H9 (cell line): ENCODE results near the gene RNF114. TPM values are rescaled to one million over a fixed set of nuclear protein-coding genes. Genes with fewer than 3 reads are reported as not detected.
A peak's percentile ranks its signal among the peaks of the same experiment; 100 is the strongest.

Experiments used
- DNase-seq: peaks from one replicate; pipeline ENCODE4 v3.0.0-alpha.2; 2017
- H2AFZ ChIP-seq: one replicate; pipeline ENCODE4 v1.6.1; 2013; ENCODE audit warnings: mild to moderate bottlenecking, low read length, control low read depth, moderate library complexity
- H2AK5ac ChIP-seq: 2 replicates; pipeline ENCODE4 v1.6.1; 2013; ENCODE audit warnings: low read length, control low read depth, mixed read lengths; ENCODE audit not compliant: insufficient read length
- H2BK120ac ChIP-seq: one replicate; pipeline ENCODE4 v1.6.1; 2013; ENCODE audit warnings: low read depth, mild to moderate bottlenecking, low read length, control low read depth, inconsistent platforms; ENCODE audit not compliant: poor library complexity, severe bottlenecking
- H2BK12ac ChIP-seq: 2 replicates; pipeline ENCODE4 v1.6.1; 2013; ENCODE audit warnings: low read length, control low read depth, mixed read lengths, low read depth; ENCODE audit not compliant: insufficient read length
- H2BK15ac ChIP-seq: 2 replicates; pipeline ENCODE4 v1.6.1; 2013; ENCODE audit warnings: low read depth, low read length, control low read depth
- H2BK20ac ChIP-seq: one replicate; pipeline ENCODE4 v1.6.1; 2013; ENCODE audit warnings: low read depth, mild to moderate bottlenecking, low read length, control low read depth, inconsistent platforms; ENCODE audit not compliant: poor library complexity, severe bottlenecking
- H2BK5ac ChIP-seq: 2 replicates; pipeline ENCODE4 v1.6.1; 2013; ENCODE audit warnings: low read length, control low read depth, mixed read lengths; ENCODE audit not compliant: insufficient read length
- H3K14ac ChIP-seq: 2 replicates; pipeline ENCODE4 v1.6.1; 2013; ENCODE audit warnings: low read length, control low read depth; ENCODE audit not compliant: insufficient read depth
- H3K18ac ChIP-seq: 2 replicates; pipeline ENCODE4 v1.6.1; 2013; ENCODE audit warnings: low read depth, mild to moderate bottlenecking, mixed read lengths, low read length, control low read depth; ENCODE audit not compliant: insufficient read length
- H3K23ac ChIP-seq: 2 replicates; pipeline ENCODE4 v1.6.1; 2013; ENCODE audit warnings: low read length, control low read depth, mixed read lengths, low read depth; ENCODE audit not compliant: insufficient read length
- H3K23me2 ChIP-seq: 2 replicates; pipeline ENCODE4 v1.6.1; 2013; ENCODE audit warnings: low read depth, mild to moderate bottlenecking, mixed read lengths, low read length, control low read depth; ENCODE audit not compliant: insufficient read length, poor library complexity, severe bottlenecking
- H3K27ac ChIP-seq: 2 replicates; pipeline ENCODE4 v1.5.1; 2013; ENCODE audit warnings: low read length, control low read depth, mixed read lengths, low read depth; ENCODE audit not compliant: insufficient read length
- H3K27me3 ChIP-seq: 2 replicates; pipeline ENCODE4 v1.6.1; 2013; ENCODE audit warnings: low read length, control low read depth, inconsistent platforms; ENCODE audit not compliant: insufficient read depth
- H3K4ac ChIP-seq: 2 replicates; pipeline ENCODE4 v1.6.1; 2013; ENCODE audit warnings: low read depth, mild to moderate bottlenecking, control low read depth, inconsistent platforms, low read length, moderate library complexity
- H3K4me1 ChIP-seq: 2 replicates; pipeline ENCODE4 v1.6.1; 2013; ENCODE audit warnings: low read length, control low read depth, inconsistent platforms; ENCODE audit not compliant: insufficient read depth
- H3K4me2 ChIP-seq: 2 replicates; pipeline ENCODE4 v1.6.1; 2013; ENCODE audit warnings: low read length, control low read depth, mixed read lengths; ENCODE audit not compliant: insufficient read length, insufficient read depth
- H3K56ac ChIP-seq: 2 replicates; pipeline ENCODE4 v1.6.1; 2013; ENCODE audit warnings: low read depth, mild to moderate bottlenecking, mixed read lengths, low read length, control low read depth; ENCODE audit not compliant: insufficient read length
- H3K79me1 ChIP-seq: 2 replicates; pipeline ENCODE4 v1.6.1; 2013; ENCODE audit warnings: low read depth, mild to moderate bottlenecking, moderate library complexity, low read length, control low read depth, inconsistent platforms; ENCODE audit not compliant: insufficient read depth, poor library complexity, severe bottlenecking
- H3K79me2 ChIP-seq: 2 replicates; pipeline ENCODE4 v1.6.1; 2013; ENCODE audit warnings: low read length, control low read depth, inconsistent platforms; ENCODE audit not compliant: insufficient read depth
- H3K9ac ChIP-seq: 2 replicates; pipeline ENCODE4 v1.6.1; 2013; ENCODE audit warnings: low read length, control low read depth, mixed read lengths; ENCODE audit not compliant: insufficient read length; ENCODE audit errors: extremely low read depth
- H3K9me3 ChIP-seq: one replicate; pipeline ENCODE4 v1.6.1; 2013; ENCODE audit warnings: low read depth, low read length, inconsistent platforms; ENCODE audit not compliant: control insufficient read depth
- H3T11ph ChIP-seq: one replicate; pipeline ENCODE4 v1.6.1; 2013; ENCODE audit warnings: mild to moderate bottlenecking, low read length, control low read depth, inconsistent platforms
- H4K20me1 ChIP-seq: one replicate; pipeline ENCODE4 v1.6.1; 2013; ENCODE audit not compliant: control insufficient read depth, insufficient read length, insufficient read depth
- H4K5ac ChIP-seq: 2 replicates; pipeline ENCODE4 v1.6.1; 2013; ENCODE audit warnings: low read depth, mild to moderate bottlenecking, mixed read lengths, low read length, control low read depth; ENCODE audit not compliant: insufficient read length
- H4K8ac ChIP-seq: replicated peaks from 2 replicates; pipeline ENCODE4 v1.6.1; 2013; ENCODE audit warnings: low read length, control low read depth, mixed read lengths, low read depth; ENCODE audit not compliant: insufficient read length
- H4K91ac ChIP-seq: 2 replicates; pipeline ENCODE4 v1.6.1; 2013; ENCODE audit warnings: low read depth, mild to moderate bottlenecking, moderate library complexity, mixed read lengths, low read length, control low read depth; ENCODE audit not compliant: insufficient read length
- H3K27ac Mint-ChIP-seq, 3 experiments: 2 replicates in 2 of 3; 3 replicates in 1 of 3; pipeline ENCODE4 v1.8.0; 2020 to 2021; ENCODE audit warnings: mixed read lengths in 3 of 3, mild to moderate bottlenecking in 1 of 3, moderate library complexity in 1 of 3
- H3K27me3 Mint-ChIP-seq: 2 replicates; pipeline ENCODE4 v1.8.0; 2021; ENCODE audit warnings: low read depth, mild to moderate bottlenecking, moderate library complexity, mixed read lengths
- H3K36me3 Mint-ChIP-seq, 3 experiments: 2 replicates in 2 of 3; 3 replicates in 1 of 3; pipeline ENCODE4 v1.8.0; 2020 to 2021; ENCODE audit warnings: low read depth in 3 of 3, mixed read lengths in 3 of 3; ENCODE audit not compliant: insufficient read depth in 1 of 3
- H3K4me1 Mint-ChIP-seq, 2 experiments: 2 replicates each; pipeline ENCODE4 v1.8.0; 2020; ENCODE audit warnings: mixed read lengths in 2 of 2
- H3K4me3 Mint-ChIP-seq, 2 experiments: 2 replicates in 1 of 2; 3 replicates in 1 of 2; pipeline ENCODE4 v1.8.0; 2020 to 2021; ENCODE audit warnings: mild to moderate bottlenecking in 2 of 2, mixed read lengths in 2 of 2, moderate library complexity in 1 of 2
- H3K9me3 Mint-ChIP-seq, 2 experiments: 2 replicates in 1 of 2; 3 replicates in 1 of 2; pipeline ENCODE4 v1.8.0; 2020; ENCODE audit warnings: mild to moderate bottlenecking in 2 of 2, mixed read lengths in 2 of 2, moderate library complexity in 1 of 2
- WGBS: extraction: QIAGEN DNeasy Blood & Tissue Kit; methylation state at CpG from one replicate; pipeline ENCODE4 v1.1.7; 2013; ENCODE audit warnings: missing lambda C conversion rate, low lambda C conversion rate, mixed read lengths; ENCODE audit not compliant: insufficient read length; ENCODE audit errors: extremely low coverage; 5-methylcytosine and 5-hydroxymethylcytosine counted together
- total RNA-seq: library from RNA; stranded (reverse); gene quantifications from 2 replicates; pipeline ENCODE4 v1.2.1, GENCODE V29; 2021
- TF ChIP-seq, protein P1 (sequence below): fragments of 200-600 bp; sonication (generic); conservative IDR thresholded peaks from 3 replicates; pipeline ENCODE4 v1.8.0; 2021; ENCODE audit warnings: antibody characterized with exemption, mild to moderate bottlenecking

Gene RNF114
- total RNA-seq, 1 experiment from 2014 or later = 75.5 TPM

GRCh38 chr20:49941456-49941855, 5.3 kb downstream of the RNF114 start:
- H3K18ac ChIP-seq = no peak overlapping the region
- no peak overlapping the region for H3K23ac ChIP-seq
- H4K91ac ChIP-seq = no peak overlapping the region
- DNase-seq = no peak
- Mint-ChIP-seq H3K9me3 (no peaks in the 10 kb centered on the region), H3K27ac (peak overlapping the region in 1 of 3 experiments; percentile 25; a peak in 3 of 7 replicates), H3K4me1 (peaks cover 23 to 30% of the 10 kb centered on the region in 2 experiments), H3K27me3 (no peaks in the 10 kb centered on the region), H3K4me3 (no peak overlapping the region), H3K36me3 (peaks cover 21 to 63% (median 62%) of the 10 kb centered on the region in 3 experiments; a peak in 6 of 7 replicates)
- peaks cover 9% of the 10 kb centered on the region for H3K23me2 ChIP-seq
- no peak overlapping the region for H3K4me2 ChIP-seq
- no peak overlapping the region for H2BK5ac ChIP-seq
- TF ChIP-seq, protein P1, sequence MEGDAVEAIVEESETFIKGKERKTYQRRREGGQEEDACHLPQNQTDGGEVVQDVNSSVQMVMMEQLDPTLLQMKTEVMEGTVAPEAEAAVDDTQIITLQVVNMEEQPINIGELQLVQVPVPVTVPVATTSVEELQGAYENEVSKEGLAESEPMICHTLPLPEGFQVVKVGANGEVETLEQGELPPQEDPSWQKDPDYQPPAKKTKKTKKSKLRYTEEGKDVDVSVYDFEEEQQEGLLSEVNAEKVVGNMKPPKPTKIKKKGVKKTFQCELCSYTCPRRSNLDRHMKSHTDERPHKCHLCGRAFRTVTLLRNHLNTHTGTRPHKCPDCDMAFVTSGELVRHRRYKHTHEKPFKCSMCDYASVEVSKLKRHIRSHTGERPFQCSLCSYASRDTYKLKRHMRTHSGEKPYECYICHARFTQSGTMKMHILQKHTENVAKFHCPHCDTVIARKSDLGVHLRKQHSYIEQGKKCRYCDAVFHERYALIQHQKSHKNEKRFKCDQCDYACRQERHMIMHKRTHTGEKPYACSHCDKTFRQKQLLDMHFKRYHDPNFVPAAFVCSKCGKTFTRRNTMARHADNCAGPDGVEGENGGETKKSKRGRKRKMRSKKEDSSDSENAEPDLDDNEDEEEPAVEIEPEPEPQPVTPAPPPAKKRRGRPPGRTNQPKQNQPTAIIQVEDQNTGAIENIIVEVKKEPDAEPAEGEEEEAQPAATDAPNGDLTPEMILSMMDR = no peak
- peaks cover 42% of the 10 kb centered on the region for H3K79me2 ChIP-seq
- H4K8ac ChIP-seq = no peak overlapping the region
- WGBS = no CpG with 5 or more reads among the region's 15 CpGs
- H2BK20ac ChIP-seq = no peak overlapping the region
- H3K14ac ChIP-seq = no peak overlapping the region
- H3K9ac ChIP-seq = no peak overlapping the region
- no peak overlapping the region for H2BK120ac ChIP-seq
- H3T11ph ChIP-seq = no peak overlapping the region
- no peak overlapping the region for H3K27ac ChIP-seq
- H3K4me1 ChIP-seq = peaks cover 4% of the 10 kb centered on the region; the same call in 1 of the 2 replicates
- H2BK15ac ChIP-seq = no peak overlapping the region
- H3K56ac ChIP-seq = no peak overlapping the region
- H2BK12ac ChIP-seq = no peak overlapping the region
- H3K27me3 ChIP-seq = no peaks in the 10 kb centered on the region
- no peak overlapping the region for H4K5ac ChIP-seq
- H3K4ac ChIP-seq = no peak overlapping the region
- H4K20me1 ChIP-seq = no peaks in the 10 kb centered on the region
- no peak overlapping the region for H2AFZ ChIP-seq
- no peaks in the 10 kb centered on the region for H3K9me3 ChIP-seq
- H3K79me1 ChIP-seq = peaks cover 4% of the 10 kb centered on the region
- H2AK5ac ChIP-seq = no peak overlapping the region
